Measurements from ENCODE around the gene C16orf89.
"Not testable (repeated sequence)": the region's sequence is repeated elsewhere in the genome, so short reads cannot be mapped to it uniquely, and the experiment has no call there.

Gene C16orf89

GRCh38 chr16:5075637-5076036 lies 9.9 kb upstream of the C16orf89 start:
- TF ChIP-seq CTCF (IDR thresholded peaks at IDR 0.05) = no peak
- no peak overlapping the region for H3K27ac ChIP-seq
- no peak overlapping the region for H3K4me3 ChIP-seq
- no peak for DNase-seq (ENCODE audit: low spot score)

- not testable (repeated sequence) for H3K4me3 ChIP-seq; H3K27ac ChIP-seq; DNase-seq (ENCODE audit: low spot score)
Observed at GRCh38 chr16:5073771-5074170, 8.0 kb upstream of the C16orf89 start.

GRCh38 chr16:5073279-5073629 lies 7.5 kb upstream of the C16orf89 start:
- TF ChIP-seq CTCF (IDR thresholded peaks at IDR 0.05) = no peak
- Histone ChIP-seq H3K27ac (no peak overlapping the region), H3K4me3 (no peak overlapping the region)
- no peak for DNase-seq (ENCODE audit: low spot score)

- DNase-seq (ENCODE audit: low spot score) = no peak
- peak overlapping the region; percentile 71 to 86 for H3K27ac ChIP-seq
- peak overlapping the region; percentile 95 for H3K4me3 ChIP-seq
- no peak for TF ChIP-seq CTCF (IDR thresholded peaks at IDR 0.05)
Observed at GRCh38 chr16:5072334-5073278, 6.8 kb upstream of the C16orf89 start.

- H3K27ac ChIP-seq = peak within 1 kb of the TSS; percentile 71 to 86
- TF ChIP-seq CTCF (IDR thresholded peaks at IDR 0.05) = no peak
Observed at GRCh38 chr16:5071681-5072333, 6.1 kb upstream of the C16orf89 start, which contains the start of gene ALG1. Gene ALG1, plus strand, starts transcription at chr16:5071843. Its CDS starts 7 bp downstream, at chr16:5071850.

GRCh38 chr16:5071341-5071680 lies 5.6 kb upstream of the C16orf89 start:
- peak overlapping the region; percentile 71 to 86 for H3K27ac ChIP-seq
- no peak for DNase-seq (ENCODE audit: low spot score)
- H3K4me3 ChIP-seq = peak overlapping the region; percentile 95
- no peak for TF ChIP-seq CTCF (IDR thresholded peaks at IDR 0.05)

More at GRCh38 chr16:5071681-5072333, 6.1 kb upstream of the C16orf89 start, which contains the start of gene ALG1:
- peak within 1 kb of the TSS; percentile 95 for H3K4me3 ChIP-seq
- peak; percentile 91 for DNase-seq (ENCODE audit: low spot score)

- DNase-seq (ENCODE audit: low spot score) = no peak
- H3K4me3 ChIP-seq = no peak overlapping the region
- TF ChIP-seq CTCF (IDR thresholded peaks at IDR 0.05) = no peak
- H3K27ac ChIP-seq = peak overlapping the region in 1 of 2 donors; percentile 86
Observed at GRCh38 chr16:5070431-5071186, 4.9 kb upstream of the C16orf89 start.

All from coronary artery (tissue), 2 donors.